Measurements from ENCODE around the gene SPSB1.

Gene SPSB1

DNA sequence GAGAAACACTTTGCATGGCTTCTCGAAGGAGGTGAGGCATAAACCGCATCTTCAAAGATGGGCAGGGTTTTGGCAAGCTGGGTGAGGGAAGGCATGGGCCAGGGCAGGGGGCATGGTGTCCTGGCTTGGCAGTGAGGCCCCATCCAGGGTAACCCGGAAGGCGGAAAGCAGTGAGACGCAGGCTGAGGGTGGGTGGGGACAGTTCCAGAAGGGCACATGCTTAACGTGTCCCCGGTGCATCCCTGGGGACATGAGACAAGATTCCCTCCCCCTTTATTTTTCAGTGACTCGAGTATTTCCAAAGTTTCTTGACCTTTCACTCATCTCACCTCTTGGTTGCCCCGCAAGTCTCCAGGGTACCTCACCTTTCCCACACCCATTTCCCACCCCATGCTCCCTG is 123.8 kb downstream of the SPSB1 start:
- no peak for DNase-seq

DNA sequence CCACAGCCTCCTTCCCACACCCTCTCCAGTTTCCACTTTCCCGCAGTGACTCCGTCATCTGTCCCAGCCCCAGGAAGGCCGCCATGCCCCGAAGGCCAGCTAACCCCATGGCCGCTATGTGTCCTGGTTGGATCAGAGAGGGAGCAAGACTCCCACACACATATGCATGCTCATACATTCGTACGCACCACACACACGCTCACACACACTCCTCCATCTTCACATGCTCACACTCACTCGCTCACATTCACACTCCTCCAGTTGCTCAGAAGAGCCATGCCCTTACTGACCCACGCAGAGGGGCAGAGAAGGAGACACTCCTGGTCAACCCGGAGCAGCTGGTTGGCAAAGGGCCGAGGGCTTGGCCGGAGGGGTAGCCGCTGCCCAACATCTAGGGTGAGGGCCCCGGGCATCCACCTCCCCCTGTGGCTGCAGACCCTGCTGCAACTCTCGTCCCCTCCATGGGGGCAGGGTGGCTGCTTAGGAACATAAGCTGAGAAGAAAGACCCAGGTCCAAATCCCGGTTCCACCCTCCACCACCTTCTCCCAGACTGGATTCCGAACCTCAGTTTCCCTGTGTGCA is 124.3 kb downstream of the SPSB1 start:
- DNase-seq: no peak

DNA sequence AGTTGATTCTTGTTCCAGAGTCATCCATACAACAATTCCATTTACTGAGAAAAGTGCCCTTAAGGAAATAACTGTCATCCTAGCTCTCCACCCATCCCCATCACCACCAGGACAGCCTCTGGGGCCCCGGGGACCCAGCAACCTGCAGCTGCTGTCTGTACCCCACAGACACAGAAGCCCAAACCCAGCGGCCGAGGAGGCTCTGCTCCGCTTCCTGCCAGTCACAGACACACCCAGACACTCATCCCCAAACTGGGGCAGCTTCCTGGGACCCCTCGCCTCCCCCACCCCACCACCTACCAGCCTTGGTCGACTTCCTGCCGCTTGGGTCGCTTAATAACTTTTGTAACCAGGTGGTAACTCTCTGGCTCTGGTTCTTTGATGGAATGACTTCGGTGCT is 125.0 kb downstream of the SPSB1 start:
- no peak for DNase-seq

DNA sequence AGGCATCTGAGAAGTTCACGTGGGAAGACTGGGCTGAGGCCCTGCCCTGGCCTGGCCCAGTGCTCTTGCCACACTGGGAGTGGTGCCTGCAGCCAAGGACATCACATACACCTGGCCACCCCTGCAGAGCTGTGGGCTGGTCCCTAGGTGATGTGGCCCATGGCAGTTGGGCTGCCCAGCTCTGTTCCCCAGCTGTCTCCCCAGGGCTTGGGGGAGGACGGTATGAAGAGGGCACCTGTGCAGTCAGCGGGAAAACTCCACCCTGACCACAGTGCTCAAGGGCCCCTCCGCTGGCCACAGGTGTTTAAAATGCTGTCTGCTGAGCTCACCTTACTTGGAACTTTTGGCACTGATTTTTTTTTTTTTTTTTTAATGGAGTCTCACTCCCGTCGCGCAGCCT is 126.2 kb downstream of the SPSB1 start:
- DNase-seq: no peak

Data from anterior cingulate cortex (tissue), 58 donors.